ENCODE measurements around the gene COL27A1.
A peak's percentile ranks its signal among the peaks of the same experiment; 100 is the strongest.

The COL27A1 gene

DNA sequence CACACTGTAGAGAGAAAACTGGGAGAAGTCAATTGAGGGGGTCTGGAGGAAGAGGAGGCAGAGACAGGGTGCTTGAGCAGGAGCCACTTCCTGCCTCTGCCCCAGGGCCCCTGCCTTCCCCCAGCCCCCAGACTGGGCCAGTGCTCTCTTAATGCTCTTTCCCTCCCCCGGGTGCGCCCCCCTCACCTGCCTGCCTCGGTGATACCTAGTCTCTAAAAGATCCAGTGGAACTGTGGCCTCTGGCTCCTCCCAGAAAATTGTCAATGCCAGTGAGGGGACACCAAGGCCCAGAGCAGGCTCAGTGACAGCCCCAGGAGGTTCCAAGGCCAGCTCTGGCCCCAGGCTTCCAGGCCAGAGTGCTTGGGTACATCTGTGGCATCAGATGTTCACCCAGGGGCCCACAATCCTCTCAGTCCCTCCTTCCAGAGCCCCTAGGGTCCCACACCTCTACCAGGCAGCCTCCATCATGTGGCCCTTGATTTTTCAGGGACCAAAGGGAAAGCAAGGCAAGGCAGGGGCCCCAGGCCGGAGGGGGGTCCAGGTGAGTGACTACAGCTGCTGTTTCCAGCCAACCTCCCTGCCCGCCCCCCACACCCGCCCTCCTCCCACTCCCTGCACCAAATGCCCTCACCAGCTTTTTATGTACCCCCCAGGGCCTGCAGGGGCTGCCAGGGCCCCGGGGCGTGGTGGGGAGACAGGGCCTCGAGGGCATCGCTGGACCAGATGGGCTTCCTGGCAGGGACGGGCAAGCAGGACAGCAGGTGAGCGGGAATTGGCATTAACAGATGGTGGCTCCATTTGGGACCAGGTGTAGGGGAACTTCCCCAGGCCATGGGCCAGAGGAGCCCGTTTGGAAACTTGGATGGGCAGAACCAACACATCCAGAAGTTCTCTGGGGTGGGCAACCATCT lies 134.5 kb downstream of the COL27A1 start:
- no peak for DNase-seq

- no peak for DNase-seq
These were observed 135.2 kb downstream of the COL27A1 start for GRCh38 chr9:114290561-114290986.

DNA sequence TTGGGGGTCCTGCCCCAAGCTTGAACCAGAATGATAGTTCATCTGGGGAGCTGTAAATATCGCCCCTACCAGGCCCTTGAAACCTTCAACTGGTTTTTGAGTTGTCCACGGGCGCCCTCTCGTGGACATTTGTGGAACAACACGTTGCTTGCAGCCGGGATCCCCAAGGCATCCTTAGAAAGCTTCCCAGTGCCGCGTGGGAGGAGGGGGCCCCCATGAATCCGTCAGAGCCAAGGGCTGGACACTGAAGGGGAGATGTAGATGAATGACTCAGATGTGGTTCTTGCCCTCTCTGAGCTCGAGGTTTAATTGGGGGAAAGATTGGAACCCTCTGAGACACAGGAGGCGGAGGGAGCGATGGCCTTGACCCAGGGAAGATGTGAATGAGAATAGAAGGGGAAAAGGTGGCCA lies 135.7 kb downstream of the COL27A1 start:
- peak; percentile 92 for DNase-seq

- DNase-seq: no peak
These were observed 136.7 kb downstream of the COL27A1 start for GRCh38 chr9:114291886-114292590.

- DNase-seq: no peak
These were observed 139.3 kb downstream of the COL27A1 start for GRCh38 chr9:114294664-114295063.

DNA sequence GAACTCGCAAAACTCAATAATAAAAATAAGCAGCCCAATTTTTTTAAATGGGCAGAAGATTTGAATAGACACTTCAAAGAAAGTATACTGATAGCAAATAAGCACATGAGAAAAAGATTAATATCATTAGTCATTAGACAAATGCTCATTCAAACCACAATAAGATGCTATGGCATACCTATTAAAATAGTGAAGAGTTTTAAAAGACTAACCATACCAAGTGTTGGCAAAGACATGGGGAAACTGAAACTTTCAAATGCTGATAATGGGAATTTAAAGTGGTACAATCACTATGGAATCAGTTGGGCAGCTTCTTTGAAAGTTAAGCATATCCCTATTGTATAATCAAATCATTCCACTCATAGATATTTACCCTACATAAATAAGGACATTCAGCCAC lies 141.0 kb downstream of the COL27A1 start:
- DNase-seq: no peak

DNA sequence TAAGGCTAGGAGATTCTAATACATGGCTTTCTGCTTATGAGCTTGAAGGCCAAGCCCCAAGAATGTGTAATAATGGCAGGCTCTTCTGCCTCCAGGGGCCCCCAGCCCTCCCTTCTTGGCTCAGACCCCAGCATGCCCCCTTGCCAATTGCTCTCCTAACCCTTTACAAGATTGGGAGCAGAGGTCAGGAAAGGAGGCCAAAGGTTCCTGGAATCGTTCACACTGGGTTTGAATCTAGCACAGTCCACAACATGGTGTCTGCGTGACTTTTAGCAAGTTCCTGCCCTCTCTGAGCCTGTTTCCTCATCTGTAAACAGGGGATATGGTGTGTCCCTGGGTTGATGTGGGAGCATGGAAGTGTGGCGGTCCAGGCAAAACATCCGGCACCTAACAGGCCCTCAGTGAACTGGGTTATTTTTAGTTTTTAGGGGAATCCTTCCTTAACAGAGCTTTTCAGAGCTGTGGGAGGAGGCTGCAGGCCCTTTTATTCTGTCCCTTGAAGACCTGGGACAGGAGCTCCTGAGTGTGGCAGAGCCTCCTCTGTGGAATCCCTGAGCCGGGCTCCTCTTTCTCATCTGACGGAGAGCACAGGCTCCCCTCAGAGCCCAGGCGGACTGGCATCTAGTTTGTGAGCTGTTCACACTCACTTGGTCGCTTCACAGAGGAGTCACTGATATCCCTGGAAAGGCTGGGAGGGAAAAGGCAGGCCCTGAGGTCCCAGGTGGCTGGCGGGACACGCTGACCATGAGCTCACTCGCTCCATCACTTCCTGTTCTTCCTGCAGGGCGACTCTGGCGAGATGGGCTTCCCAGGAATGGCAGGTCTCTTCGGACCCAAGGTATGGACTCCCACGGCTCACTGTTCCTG lies 144.2 kb downstream of the COL27A1 start:
- no peak for DNase-seq

DNA sequence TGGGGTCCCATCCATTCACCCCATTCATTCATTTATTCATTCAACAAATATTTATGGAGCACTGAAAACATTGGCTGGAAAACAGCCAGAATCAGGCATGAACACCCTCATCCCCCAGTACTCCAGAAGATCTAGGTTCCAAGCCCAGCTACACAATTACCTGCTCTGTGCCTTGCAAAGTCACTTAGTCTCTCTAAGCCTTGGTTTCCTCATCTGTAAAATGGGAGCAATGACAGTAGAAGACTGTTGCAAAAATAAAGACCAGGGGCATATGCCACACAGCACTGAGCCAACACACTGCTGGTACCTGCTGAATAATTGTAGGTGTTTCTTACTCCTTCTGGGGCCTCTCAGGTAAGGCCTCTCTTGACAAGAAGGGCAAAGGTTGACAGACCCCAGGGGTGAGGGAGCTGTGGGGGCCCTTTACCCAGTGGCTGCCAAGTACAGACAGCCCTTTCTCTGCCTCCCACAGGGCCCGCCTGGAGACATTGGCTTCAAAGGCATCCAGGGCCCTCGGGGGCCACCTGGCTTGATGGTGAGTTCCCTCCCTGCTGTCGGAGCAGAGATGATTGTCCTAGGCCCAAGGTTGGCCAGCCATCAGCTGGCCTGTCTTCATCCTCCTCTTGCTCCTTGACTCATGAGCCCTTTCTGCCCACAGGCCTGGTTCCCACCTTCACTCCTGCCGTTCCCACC lies 145.0 kb downstream of the COL27A1 start:
- DNase-seq: no peak

- DNase-seq: no peak
These were observed 145.8 kb downstream of the COL27A1 start for GRCh38 chr9:114300846-114301797.

GRCh38 chr9:114301798-114302565 lies 146.6 kb downstream of the COL27A1 start:
- no peak for DNase-seq

DNA sequence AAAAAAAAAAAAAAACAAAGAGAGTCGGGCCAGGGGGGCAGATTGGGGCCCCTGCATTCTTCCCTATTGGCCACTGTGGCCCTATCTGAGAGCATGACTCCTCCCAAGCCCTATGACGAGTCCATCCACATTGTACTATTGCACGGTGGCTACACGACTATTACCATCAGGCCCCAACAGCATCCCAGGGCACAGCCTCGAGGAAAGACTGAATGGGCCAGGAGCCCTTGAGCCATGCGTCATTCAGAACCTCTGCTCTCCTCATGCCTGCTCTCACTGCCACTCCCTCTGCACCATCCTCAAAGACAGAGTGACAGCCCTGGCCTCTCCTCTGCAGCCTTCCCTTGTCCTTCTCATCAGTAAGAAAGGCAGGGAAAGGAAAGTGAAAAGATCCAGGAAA lies 147.4 kb downstream of the COL27A1 start:
- no peak for DNase-seq

DNA sequence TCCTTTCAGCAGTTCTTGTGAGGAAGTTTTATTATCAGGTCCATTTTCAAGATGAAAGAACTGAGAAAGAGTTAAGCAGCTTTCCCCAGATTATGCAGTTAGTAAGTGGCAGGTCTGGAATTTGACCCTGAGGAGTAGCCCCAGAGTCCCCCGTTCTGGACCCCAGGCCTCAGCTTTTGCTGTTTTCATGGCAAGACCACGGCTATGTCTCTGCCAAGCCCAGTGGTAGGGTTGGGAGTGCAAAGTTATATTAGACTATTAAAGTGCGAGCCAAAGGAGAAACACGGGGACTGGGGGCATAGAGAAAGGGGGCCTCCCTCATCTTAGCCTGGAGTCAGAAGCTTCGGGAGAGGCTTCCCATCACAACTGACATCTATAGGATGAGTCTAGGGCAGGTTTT lies 148.2 kb downstream of the COL27A1 start:
- no peak for DNase-seq

GRCh38 chr9:114303977-114304376 lies 148.6 kb downstream of the COL27A1 start:
- DNase-seq: no peak

DNA sequence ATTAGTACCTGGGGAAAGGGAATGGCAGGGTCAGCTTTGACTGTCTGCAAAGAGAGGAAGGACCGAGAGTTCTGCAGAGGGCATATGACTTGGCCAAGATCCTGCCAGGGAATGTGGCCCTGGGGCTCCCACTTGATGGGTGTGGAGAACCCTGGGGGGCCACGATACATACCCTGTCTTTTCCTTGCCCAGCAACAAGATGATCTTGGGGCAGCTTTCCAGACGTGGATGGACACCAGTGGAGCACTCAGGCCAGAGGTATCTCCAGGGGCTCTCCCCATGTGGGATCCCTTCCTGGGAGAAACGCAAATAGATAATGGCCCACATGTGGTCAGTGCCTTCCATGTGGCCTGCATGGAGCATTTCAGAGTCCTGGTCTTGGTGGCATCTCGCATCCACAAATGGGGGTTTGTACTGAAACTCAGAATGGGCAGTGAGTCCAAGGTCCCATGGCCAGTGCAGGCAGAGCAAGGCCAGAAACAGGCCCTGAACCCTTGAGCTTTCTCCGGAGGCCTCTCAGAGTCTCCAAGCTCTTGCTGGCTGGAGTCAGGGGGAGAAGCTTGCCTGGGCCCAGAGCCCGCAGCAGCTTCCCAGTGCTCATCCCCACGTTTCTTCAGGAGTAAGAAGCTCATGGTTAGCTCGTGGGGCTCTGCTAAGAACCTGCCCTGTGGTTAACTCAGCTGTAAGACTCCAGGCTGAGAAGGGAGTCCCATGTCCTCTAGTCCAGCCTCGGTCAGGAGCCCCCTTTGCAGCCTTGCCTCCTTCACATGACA lies 149.3 kb downstream of the COL27A1 start:
- no peak for DNase-seq

DNA sequence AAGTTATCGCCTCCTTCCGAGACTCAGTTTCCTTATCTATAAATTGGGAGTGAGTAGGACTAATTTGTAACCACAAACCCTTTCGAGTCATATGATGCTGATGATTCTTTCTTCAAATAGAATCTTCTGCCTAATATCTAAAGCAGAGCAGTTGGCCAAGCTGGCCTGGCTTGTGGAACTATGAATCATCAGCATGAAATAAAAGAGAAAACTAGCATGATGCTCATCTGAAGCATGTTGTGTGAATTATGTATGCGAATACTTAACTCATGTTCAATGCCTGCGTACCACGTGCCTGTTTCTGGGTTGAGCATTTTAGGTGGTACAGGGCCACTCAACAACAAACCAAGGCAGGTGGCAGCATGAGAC lies 152.5 kb downstream of the COL27A1 start:
- no peak for DNase-seq

DNA sequence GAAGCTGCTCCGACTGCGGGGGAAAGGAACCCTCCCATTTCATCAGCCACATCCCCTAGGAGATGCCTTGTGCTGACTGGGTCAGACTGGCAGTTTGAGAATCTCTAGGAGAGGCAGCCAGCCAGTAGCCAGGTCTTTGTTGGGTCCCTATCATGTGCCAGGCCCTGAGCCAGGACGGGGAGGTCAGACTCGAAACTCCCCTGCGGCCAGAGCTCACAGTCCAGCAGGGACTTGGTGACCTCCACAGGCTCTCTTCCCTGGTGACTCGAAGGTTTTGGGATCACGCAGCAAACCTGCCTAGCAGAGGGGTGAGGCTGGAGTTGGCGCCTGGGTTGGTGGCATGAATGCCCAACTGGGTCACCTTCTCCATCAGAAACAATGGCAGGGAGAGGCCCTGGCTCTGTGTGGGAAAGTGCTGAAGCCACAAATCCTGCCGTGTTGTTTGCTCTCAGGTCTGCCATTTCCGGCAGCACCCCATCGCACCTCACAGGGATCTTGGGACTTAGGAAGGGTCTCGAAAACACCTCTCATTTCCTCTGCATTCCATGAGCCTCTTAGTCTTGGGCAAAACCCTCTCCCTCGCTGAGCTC lies 153.1 kb downstream of the COL27A1 start:
- no peak for DNase-seq

GRCh38 chr9:114309096-114309495 lies 153.8 kb downstream of the COL27A1 start:
- DNase-seq: no peak

- DNase-seq: no peak
These were observed 155.4 kb downstream of the COL27A1 start for GRCh38 chr9:114310471-114311450.
